Activated T-helper 9 cell treated with anti-CD3 and anti-CD28 coated beads, Interleukin-2, amount 50 U/mL, for 16 hours (primary cell): ENCODE measurements around the gene GTF2A1.

Source experiments
- DNase-seq: peaks from one replicate; pipeline ENCODE4 v3.0.0-alpha.2; 2020; ENCODE audit warnings: low read depth

GTF2A1 gene

DNA sequence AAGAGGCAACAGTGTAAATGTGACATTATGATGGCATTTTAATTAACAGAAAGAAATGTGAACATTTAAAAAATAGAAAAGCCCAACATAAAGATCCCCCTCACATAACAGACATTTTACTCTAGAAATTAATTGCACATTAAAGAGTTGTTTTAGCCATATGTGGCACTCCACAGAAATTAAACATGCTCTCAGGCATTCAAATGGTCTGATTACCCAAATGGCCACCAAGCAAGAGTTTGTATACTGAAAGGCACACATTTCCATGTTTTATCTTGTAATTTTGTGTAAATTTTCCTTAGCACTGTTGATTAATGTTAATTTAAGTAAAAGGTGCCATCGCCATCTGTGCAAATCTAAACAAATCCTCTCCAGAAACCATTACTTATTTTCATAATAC is 43.5 kb downstream of the GTF2A1 start:
- DNase-seq = no peak

DNA sequence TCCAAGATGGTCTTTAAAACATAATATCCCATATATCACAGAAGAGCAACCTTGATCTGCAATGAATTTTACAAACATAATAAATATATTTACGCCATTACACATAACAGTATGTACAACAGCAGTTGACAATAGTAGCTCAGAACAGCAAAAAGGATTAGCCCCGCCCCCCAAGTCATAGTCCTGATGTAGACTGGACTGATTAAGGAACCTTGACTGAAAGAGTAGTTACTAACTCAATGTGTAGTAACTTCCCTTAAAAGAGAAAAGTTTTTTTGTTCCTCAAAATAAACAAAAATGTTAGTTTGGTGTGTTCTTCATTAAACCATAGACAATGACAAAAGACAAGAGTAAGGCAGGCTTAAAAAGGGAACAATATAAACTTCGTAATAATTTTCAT is 44.5 kb downstream of the GTF2A1 start:
- no peak for DNase-seq

DNA sequence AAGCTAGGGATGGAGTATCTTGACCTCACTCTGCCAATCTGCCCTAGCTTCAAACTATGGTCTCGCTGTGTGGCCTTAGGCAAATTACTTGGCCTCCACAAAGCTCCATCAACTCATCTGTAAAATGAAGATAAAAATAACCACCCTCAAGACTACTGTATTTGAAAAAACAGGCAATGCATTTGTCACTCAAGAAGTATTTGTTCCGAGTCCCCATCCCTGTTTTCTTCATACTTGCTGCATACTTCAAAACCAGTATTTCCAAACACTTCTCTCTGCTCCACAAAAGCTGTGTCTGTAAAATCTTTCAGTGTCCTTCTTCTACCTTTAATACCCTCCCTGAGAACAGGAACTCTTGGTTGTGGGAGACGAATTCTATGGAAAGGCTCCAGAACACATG is 47.9 kb downstream of the GTF2A1 start:
- DNase-seq = no peak

DNA sequence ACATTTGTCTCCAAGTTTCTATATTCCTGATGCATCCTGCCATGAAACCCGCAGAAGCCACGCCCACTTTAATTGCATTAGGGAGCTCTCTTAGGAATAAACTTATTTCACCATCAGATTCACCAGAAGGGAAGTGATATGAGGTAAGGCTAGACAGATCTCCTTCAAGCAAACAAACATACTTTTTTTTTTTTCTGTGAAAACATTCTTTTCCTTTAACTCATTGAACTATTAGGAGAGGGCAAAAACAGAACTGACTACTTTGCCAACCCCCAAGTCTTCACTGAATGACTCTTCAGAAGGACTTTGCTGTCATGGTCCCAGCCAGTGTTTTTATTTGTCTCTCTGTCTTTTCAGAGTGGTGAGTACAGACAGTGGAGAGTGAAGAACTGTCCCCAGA is 48.4 kb downstream of the GTF2A1 start:
- DNase-seq = no peak

DNA sequence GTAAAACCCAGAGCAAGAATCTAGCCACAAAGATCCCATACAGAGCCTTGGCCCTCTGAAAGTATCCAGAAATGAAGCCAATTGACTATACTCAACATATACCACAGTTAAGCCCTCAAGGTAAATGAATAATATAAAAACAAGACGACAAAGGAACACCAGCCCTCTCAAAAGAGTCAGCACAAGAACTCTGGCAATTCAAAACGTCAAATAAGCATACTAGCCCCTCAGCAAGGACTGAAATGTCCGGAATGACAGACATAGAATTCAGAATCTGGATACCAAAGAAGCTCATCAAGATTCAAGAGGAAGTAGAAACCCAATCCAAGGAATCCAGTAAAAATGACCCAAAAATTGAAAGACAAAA is 49.9 kb downstream of the GTF2A1 start:
- no peak for DNase-seq

DNA sequence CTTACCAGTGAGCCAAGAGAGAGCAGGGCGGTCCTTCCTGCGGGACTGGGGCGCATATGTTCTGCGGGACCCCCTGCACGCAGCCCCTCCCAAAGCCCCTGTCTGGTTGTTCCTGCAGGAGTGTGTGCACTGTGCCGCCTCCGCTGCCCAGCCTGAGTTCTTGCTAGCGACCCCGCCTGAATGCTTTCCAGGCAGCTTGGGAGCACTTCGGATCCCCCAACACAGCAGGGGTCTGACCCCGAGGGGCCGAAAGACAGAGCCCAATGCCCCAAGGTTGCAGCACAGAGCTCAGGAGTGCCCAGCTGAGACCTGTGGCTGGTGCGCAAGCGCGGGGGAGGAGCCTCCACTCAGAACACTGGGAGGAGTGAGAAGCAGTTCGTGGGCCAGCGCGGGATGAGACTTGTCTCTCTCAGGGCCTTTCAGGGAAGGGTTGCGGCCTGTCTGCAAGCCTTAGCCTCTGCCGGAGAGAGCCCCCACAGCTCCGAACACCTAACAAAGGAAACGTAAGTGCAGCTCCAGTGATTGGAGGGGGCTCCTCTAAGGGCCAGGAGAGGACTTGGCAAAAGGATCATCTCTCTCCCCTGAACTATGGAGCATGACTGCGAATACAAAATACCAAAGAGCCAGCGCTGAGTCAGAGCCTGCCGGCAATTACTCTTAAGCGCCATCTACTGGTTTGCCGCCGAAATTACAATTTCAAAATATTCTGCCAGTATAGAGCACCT is 50.5 kb downstream of the GTF2A1 start:
- peak; percentile 81 for DNase-seq

DNA sequence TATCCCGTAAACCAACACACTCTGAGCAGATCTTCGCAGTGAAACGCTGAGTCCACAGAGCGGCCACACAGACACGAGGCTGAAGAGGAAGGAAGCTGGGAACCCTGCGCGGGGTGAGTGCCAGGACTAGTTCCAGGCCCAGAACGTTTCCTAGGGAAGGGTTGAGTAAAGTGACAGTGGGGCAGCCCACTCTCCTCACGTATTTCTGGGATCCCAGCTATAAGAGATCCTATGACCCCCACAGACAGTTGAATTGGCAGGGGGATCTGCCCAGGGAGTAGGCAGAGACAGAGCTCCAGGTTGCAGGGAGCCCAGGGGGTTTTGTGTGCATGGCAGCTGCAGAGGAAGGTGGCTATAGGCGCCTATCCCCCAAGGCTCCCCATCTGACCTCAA is 51.1 kb downstream of the GTF2A1 start:
- DNase-seq = no peak

DNA sequence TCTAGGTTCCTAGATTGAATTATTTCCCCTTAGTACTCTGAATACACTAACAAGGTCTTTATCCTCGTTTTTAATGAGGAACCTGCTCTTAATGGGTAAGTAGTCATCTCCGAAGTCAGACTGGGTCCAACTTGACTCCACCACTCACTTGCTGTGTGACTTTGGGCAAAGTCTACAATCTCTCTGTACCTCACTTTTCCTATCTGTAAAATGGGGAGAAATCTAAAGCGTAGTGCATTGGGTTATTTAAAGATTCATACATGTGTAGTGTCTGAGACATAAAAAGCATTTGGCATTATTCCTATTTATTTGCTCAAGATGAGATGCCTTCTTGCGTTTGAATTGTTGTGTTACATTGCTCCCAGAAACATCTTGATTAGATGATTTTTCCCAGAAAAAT is 51.5 kb downstream of the GTF2A1 start:
- no peak for DNase-seq

DNA sequence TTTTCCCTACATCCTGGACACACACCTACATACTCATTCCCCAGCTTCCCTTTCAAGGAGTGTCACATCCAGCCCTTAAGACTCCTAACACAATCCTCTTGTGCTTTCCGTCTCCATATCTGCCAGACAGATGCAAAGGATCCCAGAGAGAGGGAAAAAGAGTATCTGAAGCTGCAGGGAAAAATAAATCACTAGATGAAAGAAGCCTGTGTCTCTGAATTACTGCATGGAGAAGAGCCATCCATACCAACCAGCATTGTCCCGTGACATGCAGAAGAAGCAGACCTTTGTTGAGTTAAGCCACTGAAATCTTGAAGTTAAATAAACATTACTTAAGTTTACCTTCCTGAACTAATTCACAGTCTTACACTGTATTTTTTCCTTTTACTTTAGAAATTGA is 54.6 kb downstream of the GTF2A1 start:
- no peak for DNase-seq

DNA sequence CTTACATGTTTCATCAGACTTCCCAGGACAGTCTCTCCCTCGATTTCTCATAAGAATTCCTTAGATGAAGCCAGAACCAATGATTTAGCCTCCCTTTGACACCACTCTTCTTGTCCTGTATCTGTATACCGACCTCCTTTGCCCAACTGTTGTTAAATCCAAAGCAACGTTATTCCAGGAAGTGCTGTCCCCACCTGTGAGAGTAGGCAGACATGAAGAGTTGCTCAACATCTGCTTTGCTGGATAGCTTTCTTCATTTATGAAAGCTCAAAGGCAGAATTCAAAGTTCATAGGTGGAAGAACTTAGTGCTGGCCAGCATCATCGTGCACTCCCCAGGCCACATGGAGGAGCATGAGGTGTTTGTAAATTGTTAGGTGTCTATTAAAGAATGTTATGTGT is 55.6 kb downstream of the GTF2A1 start:
- DNase-seq = no peak

DNA sequence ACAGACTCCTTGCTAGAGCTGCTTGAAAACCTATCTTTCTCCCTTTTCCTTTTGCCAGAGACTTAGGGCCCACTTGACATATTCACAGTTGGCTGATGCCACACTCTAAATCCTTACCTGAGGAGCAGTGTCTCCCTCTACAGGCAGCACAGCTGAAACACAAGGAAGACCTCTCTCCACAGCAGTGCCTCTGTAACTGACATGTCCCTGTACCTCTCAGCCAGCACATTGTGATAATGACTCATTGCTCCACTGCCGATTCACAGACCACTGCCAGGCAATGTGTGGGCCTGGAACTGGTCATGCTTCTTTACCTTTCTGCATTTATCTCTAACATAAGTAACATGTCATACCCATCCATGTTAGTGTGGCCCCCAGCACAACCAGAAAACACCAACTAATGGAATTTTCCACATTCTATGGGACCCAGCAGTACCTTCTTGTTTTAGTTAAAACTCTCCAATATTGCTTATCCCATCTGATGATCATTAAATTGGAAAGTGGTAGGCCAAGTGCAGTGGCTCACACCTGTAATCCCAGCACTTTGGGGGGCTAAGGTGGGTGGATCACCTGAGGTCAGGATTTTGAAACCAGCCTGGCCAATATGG is 56.5 kb downstream of the GTF2A1 start:
- peak; percentile 21 for DNase-seq

DNA sequence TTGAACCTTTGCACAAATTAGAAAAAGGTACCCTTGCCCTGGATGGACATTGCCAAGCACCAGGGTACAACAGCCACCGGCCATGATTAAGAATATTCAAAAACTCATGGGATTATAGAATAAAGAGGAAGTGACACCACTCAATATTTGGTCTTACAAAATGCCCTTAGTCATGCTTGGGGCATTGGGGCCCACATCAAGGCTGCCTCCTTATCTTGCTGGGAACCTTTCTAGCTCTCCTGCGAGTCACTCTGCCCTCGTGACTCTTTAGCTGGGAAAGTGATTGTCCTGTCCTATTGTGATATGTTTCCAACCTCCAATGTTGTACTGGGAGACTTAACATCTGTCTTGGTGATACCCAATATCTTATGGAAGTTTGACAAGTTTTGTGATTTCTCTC is 57.8 kb downstream of the GTF2A1 start:
- no peak for DNase-seq

DNA sequence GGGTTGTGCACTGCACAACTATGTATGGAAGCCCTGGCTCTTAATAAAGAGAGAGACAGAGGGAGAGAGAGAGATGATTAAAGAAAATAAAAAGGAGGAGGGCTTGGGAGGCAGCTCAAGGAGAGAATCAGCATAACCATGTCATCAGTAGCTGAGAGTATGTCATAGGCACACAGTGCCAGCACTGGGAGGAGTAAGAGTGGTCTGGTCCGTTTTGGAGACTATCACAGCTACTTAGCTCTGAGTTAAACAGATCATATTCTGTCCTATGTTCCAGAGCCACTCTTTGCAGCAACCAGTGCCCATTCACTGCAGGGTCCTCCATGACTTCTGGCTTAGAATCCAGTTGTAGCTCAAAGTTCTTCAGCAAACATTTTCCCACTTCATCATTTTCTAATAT is 59.0 kb downstream of the GTF2A1 start:
- DNase-seq = no peak

DNA sequence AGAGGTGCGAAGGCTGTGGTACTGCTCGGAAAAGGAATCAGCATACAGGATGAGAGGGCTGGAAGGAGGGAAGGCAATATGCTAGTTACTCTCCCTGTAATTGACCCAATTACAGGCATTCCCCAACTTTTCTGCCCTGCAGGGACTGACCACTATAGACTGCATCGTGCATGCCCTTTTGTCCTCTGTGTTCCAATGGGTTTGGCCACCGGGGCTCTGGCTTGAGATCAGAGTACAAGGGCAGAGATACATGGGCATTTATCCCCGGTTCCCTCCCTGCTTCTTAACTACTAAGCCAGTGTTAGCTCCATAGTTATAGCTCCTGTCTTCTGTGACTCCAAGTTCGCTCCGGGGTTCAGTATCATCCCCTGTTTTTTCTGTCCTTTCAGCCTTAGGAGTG is 59.7 kb downstream of the GTF2A1 start:
- no peak for DNase-seq

DNA sequence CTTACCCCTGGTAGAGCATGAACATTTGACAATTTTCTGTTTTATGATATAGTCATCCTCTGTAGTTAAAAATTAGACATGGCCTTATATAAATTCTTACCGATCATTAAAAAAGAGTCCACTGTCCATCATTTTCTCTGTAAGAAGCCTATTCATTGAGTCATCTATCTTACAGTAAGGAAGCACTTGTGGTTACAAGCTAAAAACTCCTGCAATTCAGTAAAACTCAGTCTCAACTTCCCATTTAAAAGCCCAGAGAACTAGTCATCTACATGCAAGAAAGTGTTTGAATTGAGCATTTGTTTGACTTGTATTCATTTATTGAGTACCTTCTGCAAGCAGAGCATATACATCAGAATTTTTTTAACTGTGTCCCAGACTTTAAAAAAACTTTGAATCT is 63.3 kb downstream of the GTF2A1 start:
- no peak for DNase-seq

DNA sequence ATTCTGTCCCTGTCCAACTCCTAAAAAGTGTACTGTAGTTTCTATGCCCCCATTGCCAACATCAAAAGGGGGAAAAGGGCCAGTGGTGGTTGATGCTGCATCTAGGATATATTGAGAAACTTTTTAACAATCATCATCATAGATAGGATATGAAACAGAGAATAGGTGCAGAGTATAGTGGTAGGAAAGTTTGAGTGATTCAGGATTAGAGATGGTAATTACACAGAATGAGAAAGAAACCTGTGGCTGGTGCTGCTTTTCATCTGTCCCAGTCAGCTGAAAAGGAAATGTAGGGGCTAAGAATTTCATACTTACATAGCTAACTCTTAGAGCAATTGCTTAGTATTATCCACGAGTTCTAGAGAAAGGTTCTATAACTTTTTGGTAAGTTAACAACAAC is 67.6 kb downstream of the GTF2A1 start:
- no peak for DNase-seq

DNA sequence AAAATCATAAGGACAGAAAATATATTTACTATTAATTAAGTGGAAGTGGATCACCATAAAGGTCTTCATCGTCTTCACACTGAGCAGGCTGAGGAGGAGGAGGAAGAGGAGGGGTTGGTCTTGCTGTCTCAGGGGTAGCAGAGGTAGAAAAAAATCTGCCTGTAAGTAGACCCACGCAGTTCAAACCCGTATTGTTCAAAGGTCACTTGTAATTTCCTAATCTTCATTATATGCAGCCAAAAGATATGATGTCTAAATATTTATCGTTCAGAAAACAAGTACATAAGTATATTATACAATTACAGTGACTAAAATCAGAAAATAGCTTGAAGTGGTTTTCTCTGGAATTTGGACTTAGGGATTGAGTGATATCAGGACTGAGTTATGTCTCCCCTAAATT is 72.1 kb downstream of the GTF2A1 start:
- no peak for DNase-seq

DNA sequence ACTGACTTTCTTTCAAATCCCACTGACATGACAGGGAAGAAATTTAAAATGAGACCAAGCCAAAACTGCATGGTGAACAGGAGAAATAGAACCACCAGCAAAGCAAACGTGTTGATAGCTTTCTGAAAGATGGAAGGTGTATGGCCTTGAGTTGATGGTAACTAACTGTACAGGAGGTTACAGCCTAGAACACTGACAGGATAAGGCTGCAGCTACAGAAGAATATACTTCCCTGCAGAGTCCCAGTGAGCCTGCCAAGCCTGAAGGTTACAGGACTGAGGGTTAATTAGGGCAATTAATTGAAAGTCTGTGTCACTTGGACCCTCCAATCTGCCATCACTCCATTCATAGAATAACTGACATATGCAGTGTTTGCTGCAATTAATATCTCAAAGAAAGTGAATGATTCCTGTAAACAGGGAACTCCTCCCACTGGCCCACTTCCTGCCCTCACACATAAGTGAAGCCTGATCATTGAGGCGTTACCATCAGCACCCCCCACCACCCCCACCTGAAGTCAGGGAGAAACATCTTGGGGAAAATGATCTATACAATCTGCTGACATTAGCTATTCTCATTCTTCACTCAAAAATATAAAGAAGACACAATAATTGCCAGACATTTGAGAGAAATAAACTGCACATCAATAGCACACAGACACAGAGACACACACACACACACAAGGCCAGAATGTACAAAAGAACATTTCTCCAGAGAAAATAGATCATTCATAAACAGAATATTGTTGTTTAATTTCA is 73.4 kb downstream of the GTF2A1 start:
- DNase-seq = no peak

DNA sequence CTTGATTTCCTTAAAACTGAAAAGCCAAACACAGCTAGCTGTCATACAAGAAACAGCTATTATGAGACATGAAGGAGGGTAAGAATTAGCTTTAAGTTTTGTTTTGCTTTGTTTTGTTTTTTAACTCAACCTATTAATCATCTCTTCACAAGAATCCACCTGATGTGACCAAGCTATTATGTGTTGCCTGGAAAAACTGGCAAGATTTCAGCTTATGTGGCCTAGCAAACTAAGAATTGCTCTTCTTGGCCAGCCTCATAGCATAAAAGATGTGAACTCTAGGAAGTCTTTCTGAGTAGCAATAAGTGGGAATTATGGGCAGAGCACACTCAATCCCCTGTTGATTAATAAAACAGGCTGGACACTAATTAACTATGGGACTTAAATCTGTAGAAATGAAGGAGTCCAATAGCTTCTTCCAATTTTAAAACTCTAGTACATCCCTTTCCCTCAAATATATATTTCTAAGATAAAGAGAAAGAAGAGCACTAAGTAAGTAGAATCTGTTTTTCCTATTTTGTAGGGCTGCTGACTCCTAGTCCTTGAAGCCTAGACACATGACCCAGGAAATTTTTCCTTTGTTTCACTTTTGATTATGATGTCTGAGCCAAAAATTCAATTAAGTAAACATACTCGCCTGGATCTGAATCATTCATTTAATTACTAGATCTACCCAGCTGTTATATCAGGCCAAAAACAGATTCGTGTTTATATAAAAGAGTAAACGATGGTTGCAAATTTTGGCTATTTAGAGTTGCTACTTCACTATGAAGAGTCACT is 75.7 kb downstream of the GTF2A1 start:
- DNase-seq = no peak

DNA sequence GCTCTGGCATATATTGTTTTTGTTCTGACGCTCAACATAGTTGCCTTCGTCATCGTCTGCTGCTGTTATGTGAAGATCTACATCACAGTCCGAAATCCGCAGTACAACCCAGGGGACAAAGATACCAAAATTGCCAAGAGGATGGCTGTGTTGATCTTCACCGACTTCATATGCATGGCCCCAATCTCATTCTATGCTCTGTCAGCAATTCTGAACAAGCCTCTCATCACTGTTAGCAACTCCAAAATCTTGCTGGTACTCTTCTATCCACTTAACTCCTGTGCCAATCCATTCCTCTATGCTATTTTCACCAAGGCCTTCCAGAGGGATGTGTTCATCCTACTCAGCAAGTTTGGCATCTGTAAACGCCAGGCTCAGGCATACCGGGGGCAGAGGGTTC is 77.0 kb downstream of the GTF2A1 start:
- no peak for DNase-seq

DNA sequence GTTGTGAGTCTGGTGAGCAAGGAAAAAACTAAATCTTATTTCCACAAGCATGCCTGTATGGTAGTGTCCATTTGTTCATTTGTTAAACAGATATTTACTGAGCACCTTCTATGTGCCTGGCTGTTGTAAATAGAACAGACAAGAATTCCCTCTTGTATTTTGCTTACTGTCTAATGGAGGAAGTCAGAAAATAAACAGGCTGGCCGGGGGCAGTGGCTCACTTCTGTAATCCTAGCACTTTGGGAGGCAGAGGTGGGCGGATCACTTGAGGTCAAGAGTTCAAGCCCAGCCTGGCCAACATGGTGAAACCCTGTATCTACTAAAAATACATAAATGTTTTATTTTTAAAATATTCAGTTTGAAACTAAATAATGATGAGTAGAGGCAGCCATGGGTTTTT is 79.3 kb downstream of the GTF2A1 start:
- DNase-seq = no peak

DNA sequence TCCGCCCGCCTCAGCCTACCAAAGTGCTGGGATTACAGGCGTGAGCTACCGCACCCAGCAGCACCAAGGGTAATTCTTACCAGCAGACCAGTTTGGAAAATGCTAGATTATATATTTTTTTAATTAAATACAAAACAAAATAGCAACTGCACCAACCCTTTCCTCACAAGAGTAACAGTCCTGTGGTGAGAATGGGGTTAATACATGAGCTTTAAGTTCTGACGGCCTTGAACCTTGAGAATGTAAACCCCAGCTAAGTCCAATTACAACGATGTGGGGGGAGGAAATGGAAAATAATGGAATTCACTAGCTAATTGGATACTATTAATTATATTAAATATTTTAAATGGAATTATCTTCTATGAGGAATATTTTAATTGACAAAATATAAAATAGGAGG is 82.3 kb downstream of the GTF2A1 start:
- no peak for DNase-seq

DNA sequence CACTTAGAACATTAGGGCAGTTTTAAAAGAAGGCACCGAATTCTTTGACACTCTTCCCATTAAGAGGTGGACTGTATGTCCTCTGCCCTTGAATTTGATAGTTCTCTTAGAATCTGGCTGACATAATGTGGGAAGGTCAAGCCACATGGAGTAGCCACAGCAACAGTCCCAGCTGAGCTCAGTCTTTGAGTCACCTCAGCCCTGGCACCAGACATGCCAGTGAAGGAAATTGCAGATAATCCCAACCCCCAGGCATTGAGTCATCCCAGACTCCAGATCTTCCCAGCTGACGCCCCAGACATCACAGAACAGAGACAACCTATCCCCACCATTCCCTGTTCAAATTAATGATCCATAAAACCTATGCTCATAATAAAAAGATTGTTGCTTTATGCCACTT is 83.4 kb downstream of the GTF2A1 start:
- no peak for DNase-seq
